LNCaP clone FGC (cell line): ENCODE measurements around the gene BAMBI.

ENCODE experiments used
- DNase-seq: peaks from one replicate; pipeline ENCODE4 v3.0.0-alpha.2; 2011; ENCODE audit warnings: low read depth
- H3K4me3 ChIP-seq: 2 replicates; pipeline ENCODE4 v1.5.1; 2011; ENCODE audit warnings: mild to moderate bottlenecking, low read depth, low read length, control low read depth
- TF ChIP-seq, protein P1 (sequence below): IDR thresholded peaks from 2 replicates; pipeline ENCODE4 v1.5.1; 2012; ENCODE audit warnings: mild to moderate bottlenecking; ENCODE audit not compliant: control insufficient read depth, insufficient read depth; ENCODE audit errors: extremely low read depth

Gene BAMBI

GRCh38 chr10:28709001-28709710 is 31.8 kb downstream of the BAMBI start:
- DNase-seq: no peak
- TF ChIP-seq, protein P1, sequence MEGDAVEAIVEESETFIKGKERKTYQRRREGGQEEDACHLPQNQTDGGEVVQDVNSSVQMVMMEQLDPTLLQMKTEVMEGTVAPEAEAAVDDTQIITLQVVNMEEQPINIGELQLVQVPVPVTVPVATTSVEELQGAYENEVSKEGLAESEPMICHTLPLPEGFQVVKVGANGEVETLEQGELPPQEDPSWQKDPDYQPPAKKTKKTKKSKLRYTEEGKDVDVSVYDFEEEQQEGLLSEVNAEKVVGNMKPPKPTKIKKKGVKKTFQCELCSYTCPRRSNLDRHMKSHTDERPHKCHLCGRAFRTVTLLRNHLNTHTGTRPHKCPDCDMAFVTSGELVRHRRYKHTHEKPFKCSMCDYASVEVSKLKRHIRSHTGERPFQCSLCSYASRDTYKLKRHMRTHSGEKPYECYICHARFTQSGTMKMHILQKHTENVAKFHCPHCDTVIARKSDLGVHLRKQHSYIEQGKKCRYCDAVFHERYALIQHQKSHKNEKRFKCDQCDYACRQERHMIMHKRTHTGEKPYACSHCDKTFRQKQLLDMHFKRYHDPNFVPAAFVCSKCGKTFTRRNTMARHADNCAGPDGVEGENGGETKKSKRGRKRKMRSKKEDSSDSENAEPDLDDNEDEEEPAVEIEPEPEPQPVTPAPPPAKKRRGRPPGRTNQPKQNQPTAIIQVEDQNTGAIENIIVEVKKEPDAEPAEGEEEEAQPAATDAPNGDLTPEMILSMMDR: no peak
- H3K4me3 ChIP-seq: no peak overlapping the region

GRCh38 chr10:28710202-28710886 is 33.0 kb downstream of the BAMBI start:
- TF ChIP-seq, protein P1: no peak
- H3K4me3 ChIP-seq: no peak overlapping the region
- no peak for DNase-seq

GRCh38 chr10:28711041-28711440 is 33.7 kb downstream of the BAMBI start:
- no peak overlapping the region for H3K4me3 ChIP-seq
- TF ChIP-seq, protein P1: no peak
- DNase-seq: no peak

DNA sequence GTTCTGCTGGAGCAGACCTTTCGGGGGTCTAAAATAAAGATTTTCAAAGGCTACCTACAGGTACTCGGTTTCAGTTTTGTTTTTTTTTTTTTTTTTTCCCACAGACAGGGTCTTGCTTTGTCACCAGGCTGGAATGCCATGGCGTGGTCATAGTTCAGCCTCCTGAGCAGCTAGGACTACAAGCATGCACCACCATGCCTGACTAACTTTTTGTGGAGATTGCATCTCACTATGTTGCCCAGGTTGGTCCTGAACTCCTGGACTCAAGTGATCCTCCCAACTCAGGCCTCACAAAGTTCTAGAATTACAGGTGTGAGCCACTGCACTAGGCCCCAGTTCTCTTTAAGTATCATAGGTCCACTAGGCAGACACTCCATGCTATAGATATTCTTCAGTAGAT is 34.5 kb downstream of the BAMBI start:
- TF ChIP-seq, protein P1: no peak
- H3K4me3 ChIP-seq: no peak overlapping the region

GRCh38 chr10:28713626-28714352 is 36.5 kb downstream of the BAMBI start:
- no peak for DNase-seq
- no peak overlapping the region for H3K4me3 ChIP-seq
- TF ChIP-seq, protein P1: no peak

More for the DNA sequence above, 34.5 kb downstream of the BAMBI start:
- no peak for DNase-seq

DNA sequence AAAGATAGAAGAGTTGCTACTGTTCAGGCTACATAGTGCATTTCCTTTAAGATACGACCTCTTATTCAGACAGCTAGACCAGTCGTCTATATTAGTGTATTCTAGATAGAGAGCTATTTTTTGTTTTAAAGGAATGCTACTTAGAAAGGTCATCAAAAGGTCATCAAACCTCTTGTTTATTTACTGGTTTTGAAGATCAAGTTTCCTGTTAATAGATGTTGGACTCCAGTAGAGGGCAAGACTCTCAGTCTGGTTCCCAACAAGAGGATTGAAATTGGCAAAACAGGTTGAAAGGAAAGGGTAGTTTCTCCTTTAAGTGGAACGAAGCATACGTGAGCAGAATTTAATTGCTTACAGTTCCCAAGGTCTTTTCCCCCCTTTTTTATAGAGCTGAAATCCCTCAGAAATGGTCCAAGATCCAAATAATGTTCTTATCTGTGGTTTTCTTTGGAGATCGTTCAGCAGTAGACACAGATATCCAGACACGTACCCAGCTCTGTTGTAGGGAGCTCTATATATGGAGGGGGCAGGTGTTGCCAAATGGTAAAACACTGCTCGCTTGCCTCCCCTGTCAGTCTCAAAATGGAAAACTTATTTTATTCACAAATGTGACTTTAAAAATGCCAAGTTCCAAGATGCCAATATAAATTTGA is 37.2 kb downstream of the BAMBI start:
- no peak overlapping the region for H3K4me3 ChIP-seq
- DNase-seq: peak; percentile 15
- TF ChIP-seq, protein P1: no peak
